DMS 273 (cell line): ENCODE results near the gene DENND1C.
"Not testable (repeated sequence)": the region's sequence is repeated elsewhere in the genome, so short reads cannot be mapped to it uniquely, and the experiment has no call there.

Experiments
- DNase-seq: peaks from one replicate; lab custom pipeline; 2025; ENCODE audit not compliant: unreplicated experiment; lab: John Stamatoyannopoulos, UW

Gene DENND1C

GRCh38 chr19:6508028-6508771 is 26.6 kb upstream of the DENND1C start:
- DNase-seq = not testable (repeated sequence)

DNA sequence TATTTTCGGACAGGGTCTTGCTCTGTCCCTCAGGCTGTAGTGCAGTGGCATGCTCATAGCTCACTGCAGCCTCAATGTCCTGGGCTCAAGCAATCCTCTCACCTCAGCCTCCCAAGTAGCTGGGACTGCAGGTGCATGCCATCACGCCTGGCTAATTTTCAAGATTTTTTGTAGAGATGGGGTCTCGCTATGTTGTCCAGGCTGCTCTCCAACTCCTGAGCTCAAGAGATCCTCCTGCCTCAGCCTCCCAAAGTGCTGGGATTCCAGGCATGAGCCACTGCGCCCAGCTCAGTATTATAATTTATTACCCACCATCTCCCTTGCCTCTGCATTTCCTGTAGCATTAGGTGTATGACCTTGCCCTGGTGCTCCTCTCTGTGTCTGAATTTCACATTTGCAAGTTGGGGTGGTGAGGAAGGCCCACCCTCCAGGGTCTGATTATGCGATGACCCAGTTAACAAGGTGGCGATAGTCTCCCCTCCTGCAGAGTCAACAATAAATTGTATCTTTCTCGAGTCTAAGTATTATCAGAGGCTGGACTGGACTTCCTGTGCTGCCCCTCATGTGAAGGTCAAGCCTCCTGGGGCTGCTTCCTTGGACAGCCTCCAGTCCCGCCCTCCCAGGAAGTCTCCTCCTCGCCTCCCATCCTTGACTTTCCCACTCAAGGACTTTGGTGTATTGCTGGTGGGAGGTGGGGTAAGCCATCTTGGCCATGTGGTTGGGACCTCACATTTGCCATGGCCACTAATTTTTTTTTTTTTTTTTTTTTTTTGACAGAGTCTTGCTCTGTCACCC is 22.0 kb upstream of the DENND1C start:
- DNase-seq = no peak

- DNase-seq = peak; percentile 44
These were observed 20.4 kb upstream of the DENND1C start, which contains the start of gene TUBB4A for GRCh38 chr19:6501740-6502648. Gene TUBB4A (minus strand): TSS chr19:6502309. CDS start chr19:6502212, 97 bp downstream.

GRCh38 chr19:6500837-6501739 is 19.5 kb upstream of the DENND1C start:
- no peak for DNase-seq

- DNase-seq = no peak
These were observed 17.6 kb upstream of the DENND1C start for GRCh38 chr19:6499052-6499790.

- no peak for DNase-seq
These were observed 16.9 kb upstream of the DENND1C start for GRCh38 chr19:6498294-6499036.

DNA sequence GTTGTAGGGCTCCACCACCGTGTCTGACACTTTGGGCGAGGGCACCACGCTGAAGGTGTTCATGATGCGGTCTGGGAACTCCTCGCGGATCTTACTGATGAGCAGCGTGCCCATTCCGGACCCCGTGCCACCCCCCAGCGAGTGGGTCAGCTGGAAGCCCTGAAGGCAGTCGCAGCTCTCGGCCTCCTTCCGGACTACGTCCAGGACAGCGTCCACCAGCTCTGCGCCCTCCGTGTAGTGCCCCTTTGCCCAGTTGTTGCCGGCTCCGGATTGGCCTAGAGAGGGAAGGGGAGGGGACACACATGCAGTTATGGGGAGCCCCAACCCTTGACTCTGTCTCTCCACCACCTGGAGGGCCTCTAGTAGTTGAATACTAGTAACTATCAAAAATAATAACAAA is 14.4 kb upstream of the DENND1C start:
- DNase-seq = no peak

DNA sequence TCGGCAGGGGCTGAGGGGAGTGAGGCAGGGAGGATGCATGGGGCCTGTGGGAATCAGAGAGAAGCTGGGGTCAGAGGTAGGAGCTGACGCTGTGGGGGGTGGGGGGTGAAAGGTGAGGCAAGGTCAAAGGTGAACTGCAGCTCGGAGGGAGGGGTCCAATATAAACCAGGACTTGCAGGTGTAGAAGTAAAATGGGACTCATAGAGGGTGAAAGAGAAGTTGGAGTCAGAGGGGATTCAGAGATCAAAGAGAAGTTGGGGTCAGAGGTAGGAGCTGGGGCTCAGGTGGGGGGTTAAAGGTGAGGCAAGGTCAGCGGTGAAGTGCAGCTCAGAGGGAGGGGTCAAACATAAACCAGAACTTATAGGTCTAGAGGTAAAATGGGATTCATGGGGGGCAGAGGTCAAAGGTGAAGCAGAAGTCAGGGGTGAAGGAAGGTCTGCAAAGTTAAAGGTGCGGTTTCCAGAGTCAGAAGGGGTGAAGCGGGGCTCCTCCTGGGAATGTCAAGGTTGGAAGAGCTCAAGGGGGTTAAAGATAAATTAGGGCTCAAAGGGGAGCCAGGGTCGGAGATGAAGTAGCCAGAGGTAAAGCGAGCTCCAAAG is 12.9 kb upstream of the DENND1C start:
- no peak for DNase-seq

DNA sequence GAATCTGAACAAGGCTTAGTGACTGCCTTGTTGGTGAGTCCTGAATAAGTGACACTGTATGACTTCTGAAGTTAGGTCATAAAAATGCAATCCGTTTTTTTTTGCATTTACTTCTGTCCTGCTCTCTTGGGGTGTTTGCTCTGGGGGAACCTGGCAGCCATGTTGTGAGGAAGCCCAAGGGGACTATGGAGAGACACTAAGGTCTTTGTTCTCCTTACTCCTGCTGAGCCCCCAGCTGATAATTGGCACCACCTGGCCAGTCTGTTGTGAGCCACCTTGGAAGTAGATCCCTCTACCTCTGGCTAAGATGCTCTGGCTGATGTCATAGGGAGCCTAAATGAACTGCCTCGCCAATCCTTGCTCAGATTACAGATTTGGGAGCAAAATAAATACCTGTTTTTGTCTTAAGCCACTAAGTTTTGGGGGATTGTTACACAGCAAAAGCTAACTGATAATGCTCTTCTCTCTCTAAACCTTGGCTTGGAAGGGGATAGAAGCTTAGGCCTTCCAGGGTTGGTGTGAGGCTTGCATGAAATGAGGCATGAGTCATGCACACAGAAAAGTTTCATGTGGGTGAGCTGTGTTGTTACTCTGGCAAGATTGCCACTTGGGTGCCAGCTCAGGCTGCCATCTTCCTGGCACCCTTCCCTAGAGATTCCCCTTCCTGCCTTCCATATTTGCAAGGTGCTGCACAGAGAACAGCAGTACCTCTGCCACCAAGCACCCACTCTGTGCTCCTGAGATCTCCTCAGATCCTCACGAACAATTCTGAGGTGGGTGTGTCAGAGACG is 10.4 kb upstream of the DENND1C start:
- DNase-seq = no peak

GRCh38 chr19:6490134-6490533 is 8.5 kb upstream of the DENND1C start:
- no peak for DNase-seq

DNA sequence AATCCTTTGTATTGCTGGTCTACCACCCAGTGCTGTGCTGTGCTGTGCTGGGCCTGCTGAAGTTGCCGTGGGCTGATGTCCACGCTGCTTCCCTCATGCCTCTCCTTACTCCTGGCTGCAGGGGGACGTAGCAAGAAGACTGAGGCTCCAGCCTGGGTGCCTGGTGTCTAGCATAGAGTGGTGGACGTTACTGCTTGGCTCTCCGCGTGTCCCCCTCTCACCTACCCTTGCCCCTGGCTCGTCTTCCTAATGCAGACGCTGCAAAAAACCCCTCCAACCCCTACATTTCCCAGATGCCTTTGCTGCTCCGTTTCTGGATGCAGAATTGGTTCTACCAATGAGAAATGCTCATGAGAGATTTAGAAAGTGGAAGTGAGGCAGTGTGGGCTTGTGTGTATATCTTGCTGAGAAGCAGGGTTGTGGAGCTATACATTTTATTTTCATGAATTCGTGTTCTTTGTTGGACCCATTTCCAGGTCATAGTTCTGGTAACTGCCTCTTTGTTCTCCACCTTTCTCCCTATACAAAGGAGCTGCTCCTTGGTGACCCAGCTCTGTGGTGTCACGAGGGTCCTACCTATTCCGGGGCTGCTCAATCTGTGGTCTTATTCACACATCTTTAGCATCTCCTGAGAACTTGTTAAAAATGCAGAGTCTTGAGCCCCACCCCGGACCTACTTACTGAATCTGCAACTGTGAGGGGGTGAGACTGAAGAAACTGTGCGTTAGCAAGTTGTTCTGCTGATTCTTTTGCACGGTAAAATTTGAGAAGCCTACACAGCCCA is 7.9 kb upstream of the DENND1C start:
- no peak for DNase-seq

DNA sequence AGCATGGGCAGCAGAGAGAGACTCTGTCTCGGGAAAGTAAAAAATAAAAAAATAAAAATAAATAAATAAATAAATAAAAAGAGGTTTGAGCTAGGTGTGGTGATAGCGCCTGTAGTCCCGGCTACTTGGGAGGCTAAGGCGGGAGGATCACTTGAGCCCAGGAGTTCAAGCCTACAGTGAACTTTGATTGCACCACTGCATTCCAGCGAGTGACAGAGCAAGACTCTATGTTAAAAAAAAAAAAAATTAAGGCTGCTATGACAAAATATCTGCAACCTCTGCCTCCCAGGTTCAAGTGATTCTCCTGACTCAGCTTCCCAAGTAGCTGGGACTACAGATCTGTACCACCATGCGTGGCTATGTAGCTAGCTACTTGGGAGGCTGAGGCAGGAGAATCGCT is 3.2 kb upstream of the DENND1C start:
- no peak for DNase-seq

DNA sequence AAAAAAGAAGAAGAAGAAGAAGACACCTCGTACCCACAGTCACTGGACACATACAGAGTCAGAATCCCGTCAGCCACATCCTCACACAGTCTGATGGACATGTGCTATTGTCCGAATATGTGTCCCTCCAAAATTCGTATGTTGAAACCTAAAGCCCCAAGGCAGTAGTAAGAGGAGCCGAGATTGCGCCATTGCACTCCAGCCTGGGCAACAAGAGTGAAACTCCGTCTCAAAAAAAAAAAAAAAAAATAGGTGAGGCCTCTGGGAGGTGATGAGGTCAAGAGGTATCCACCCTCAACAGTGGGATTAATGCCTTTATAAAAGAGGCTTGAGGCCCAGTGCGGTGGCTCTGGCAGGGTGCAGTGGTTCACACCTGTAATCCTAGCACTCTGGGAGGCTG is 2.6 kb upstream of the DENND1C start:
- DNase-seq = no peak

DNA sequence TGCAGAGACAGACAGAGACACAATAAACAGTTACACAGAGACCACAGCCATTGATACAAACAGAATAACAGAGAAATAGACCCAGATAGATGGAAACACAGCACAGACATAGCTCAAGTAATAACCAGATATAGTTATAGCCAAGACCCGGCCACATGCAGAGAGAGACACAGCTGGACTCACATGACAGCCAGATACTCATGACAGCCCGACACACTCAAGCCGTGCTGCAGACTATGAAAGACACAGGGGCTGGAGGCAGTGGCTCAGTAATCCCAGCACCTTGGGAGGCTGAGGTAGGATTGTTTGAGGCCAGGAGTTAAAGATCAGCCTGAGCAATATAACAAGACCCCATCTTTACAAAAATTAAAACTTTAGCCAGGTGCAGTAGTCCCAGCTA is 1.6 kb upstream of the DENND1C start:
- DNase-seq = no peak

GRCh38 chr19:6482343-6482686 is 728 bp upstream of the DENND1C start:
- no peak for DNase-seq

GRCh38 chr19:6480848-6481415 is 655 bp downstream of the DENND1C start:
- no peak for DNase-seq
